ENCODE measurements around the gene ERMN.
"Not testable (repeated sequence)": the region's sequence is repeated elsewhere in the genome, so short reads cannot be mapped to it uniquely, and the experiment has no call there.

ERMN gene

GRCh38 chr2:157355618-157356017 lies 30.0 kb upstream of the ERMN start:
- TF ChIP-seq TAF1 (IDR thresholded peaks at IDR 0.05; ENCODE audit: low read depth, low read length) (no peak), PAX5 (IDR thresholded peaks at IDR 0.05; ENCODE audit: insufficient read depth, low read length, severe bottlenecking) (no peak), POU2F2 (IDR thresholded peaks at IDR 0.05; ENCODE audit: low read depth, low read length) (no peak), SPI1 (IDR thresholded peaks at IDR 0.05; ENCODE audit: low read depth, low read length) (no peak), POLR2AphosphoS5 (IDR thresholded peaks at IDR 0.05; ENCODE audit: low read depth, low read length) (no peak), POLR2A (IDR thresholded peaks at IDR 0.05; ENCODE audit: low read depth, low read length) (no peak)
- no peak for FAIRE-seq
- DNase-seq (ENCODE audit: insufficient read length, low spot score): no peak

- FAIRE-seq (no peak), DNase-seq (ENCODE audit: insufficient read length, low spot score) (no peak)
These were observed 24.4 kb upstream of the ERMN start for GRCh38 chr2:157349949-157350515.

GRCh38 chr2:157348291-157348921 lies 22.8 kb upstream of the ERMN start:
- TF ChIP-seq POLR2AphosphoS5 (IDR thresholded peaks at IDR 0.05; ENCODE audit: low read depth, low read length) (no peak), POLR2A (IDR thresholded peaks at IDR 0.05; ENCODE audit: low read depth, low read length) (no peak), TAF1 (IDR thresholded peaks at IDR 0.05; ENCODE audit: low read depth, low read length) (no peak), SPI1 (IDR thresholded peaks at IDR 0.05; ENCODE audit: low read depth, low read length) (no peak), POU2F2 (IDR thresholded peaks at IDR 0.05; ENCODE audit: low read depth, low read length) (no peak), PAX5 (IDR thresholded peaks at IDR 0.05; ENCODE audit: insufficient read depth, low read length, severe bottlenecking) (no peak)
- FAIRE-seq (no peak), DNase-seq (ENCODE audit: insufficient read length, low spot score) (no peak)

More at GRCh38 chr2:157349949-157350515, 24.4 kb upstream of the ERMN start:
- no peak for TF ChIP-seq SPI1 (IDR thresholded peaks at IDR 0.05; ENCODE audit: low read depth, low read length)

GRCh38 chr2:157345647-157346389 lies 20.2 kb upstream of the ERMN start:
- no peak for DNase-seq (ENCODE audit: insufficient read length, low spot score)
- TF ChIP-seq PAX5 (IDR thresholded peaks at IDR 0.05; ENCODE audit: insufficient read depth, low read length, severe bottlenecking): no peak
- no peak for TF ChIP-seq POLR2A (IDR thresholded peaks at IDR 0.05; ENCODE audit: low read depth, low read length)
- no peak for TF ChIP-seq POU2F2 (IDR thresholded peaks at IDR 0.05; ENCODE audit: low read depth, low read length)
- TF ChIP-seq POLR2AphosphoS5 (IDR thresholded peaks at IDR 0.05; ENCODE audit: low read depth, low read length): no peak
- no peak for TF ChIP-seq SPI1 (IDR thresholded peaks at IDR 0.05; ENCODE audit: low read depth, low read length)
- no peak for TF ChIP-seq TAF1 (IDR thresholded peaks at IDR 0.05; ENCODE audit: low read depth, low read length)
- no peak for FAIRE-seq

- not testable (repeated sequence) for FAIRE-seq; DNase-seq (ENCODE audit: insufficient read length, low spot score)
These were observed 15.8 kb upstream of the ERMN start for GRCh38 chr2:157341381-157341780.

GRCh38 chr2:157339965-157340655 lies 14.5 kb upstream of the ERMN start:
- FAIRE-seq (no peak), DNase-seq (ENCODE audit: insufficient read length, low spot score) (no peak)
- no peak for TF ChIP-seq POU2F2 (IDR thresholded peaks at IDR 0.05; ENCODE audit: low read depth, low read length)
- no peak for TF ChIP-seq POLR2A (IDR thresholded peaks at IDR 0.05; ENCODE audit: low read depth, low read length)
- no peak for TF ChIP-seq POLR2AphosphoS5 (IDR thresholded peaks at IDR 0.05; ENCODE audit: low read depth, low read length)
- TF ChIP-seq SPI1 (IDR thresholded peaks at IDR 0.05; ENCODE audit: low read depth, low read length): no peak
- no peak for TF ChIP-seq TAF1 (IDR thresholded peaks at IDR 0.05; ENCODE audit: low read depth, low read length)
- TF ChIP-seq PAX5 (IDR thresholded peaks at IDR 0.05; ENCODE audit: insufficient read depth, low read length, severe bottlenecking): no peak

- FAIRE-seq (no peak), DNase-seq (ENCODE audit: insufficient read length, low spot score) (no peak)
- TF ChIP-seq POLR2A (IDR thresholded peaks at IDR 0.05; ENCODE audit: low read depth, low read length) (no peak), POU2F2 (IDR thresholded peaks at IDR 0.05; ENCODE audit: low read depth, low read length) (no peak), SPI1 (IDR thresholded peaks at IDR 0.05; ENCODE audit: low read depth, low read length) (no peak), TAF1 (IDR thresholded peaks at IDR 0.05; ENCODE audit: low read depth, low read length) (no peak), POLR2AphosphoS5 (IDR thresholded peaks at IDR 0.05; ENCODE audit: low read depth, low read length) (no peak), PAX5 (IDR thresholded peaks at IDR 0.05; ENCODE audit: insufficient read depth, low read length, severe bottlenecking) (no peak)
These were observed 12.4 kb upstream of the ERMN start for GRCh38 chr2:157337978-157338377.

GRCh38 chr2:157336137-157337010 lies 10.8 kb upstream of the ERMN start:
- peak; percentile 71 for FAIRE-seq
- no peak for TF ChIP-seq POLR2A (IDR thresholded peaks at IDR 0.05; ENCODE audit: low read depth, low read length)
- TF ChIP-seq SPI1 (IDR thresholded peaks at IDR 0.05; ENCODE audit: low read depth, low read length): no peak
- TF ChIP-seq PAX5 (IDR thresholded peaks at IDR 0.05; ENCODE audit: insufficient read depth, low read length, severe bottlenecking): no peak
- TF ChIP-seq POU2F2 (IDR thresholded peaks at IDR 0.05; ENCODE audit: low read depth, low read length): no peak
- no peak for TF ChIP-seq POLR2AphosphoS5 (IDR thresholded peaks at IDR 0.05; ENCODE audit: low read depth, low read length)
- TF ChIP-seq TAF1 (IDR thresholded peaks at IDR 0.05; ENCODE audit: low read depth, low read length): no peak
- peak; percentile 4 for DNase-seq (ENCODE audit: insufficient read length, low spot score)

- TF ChIP-seq POLR2A (IDR thresholded peaks at IDR 0.05; ENCODE audit: low read depth, low read length) (no peak), PAX5 (IDR thresholded peaks at IDR 0.05; ENCODE audit: insufficient read depth, low read length, severe bottlenecking) (no peak), POLR2AphosphoS5 (IDR thresholded peaks at IDR 0.05; ENCODE audit: low read depth, low read length) (no peak), POU2F2 (IDR thresholded peaks at IDR 0.05; ENCODE audit: low read depth, low read length) (no peak), TAF1 (IDR thresholded peaks at IDR 0.05; ENCODE audit: low read depth, low read length) (no peak), SPI1 (IDR thresholded peaks at IDR 0.05; ENCODE audit: low read depth, low read length) (no peak)
- no peak for FAIRE-seq
- DNase-seq (ENCODE audit: insufficient read length, low spot score): no peak
These were observed 9.2 kb upstream of the ERMN start for GRCh38 chr2:157334797-157335196.

All from GM12891 (cell line).